ENCODE results near the gene CDH4. TPM values are rescaled to one million over a fixed set of nuclear protein-coding genes. Genes with fewer than 3 reads are reported as not detected.

The CDH4 gene
- total and polyA plus RNA-seq, 11 donors: 0.04 to 0.54 (median 0.08) TPM; not detected in 1

GRCh38 chr20:61573415-61574305, 321.6 kb downstream of the CDH4 start:
- TF ChIP-seq POLR2A (IDR thresholded peaks at IDR 0.05): no peak
- TF ChIP-seq, protein P1, sequence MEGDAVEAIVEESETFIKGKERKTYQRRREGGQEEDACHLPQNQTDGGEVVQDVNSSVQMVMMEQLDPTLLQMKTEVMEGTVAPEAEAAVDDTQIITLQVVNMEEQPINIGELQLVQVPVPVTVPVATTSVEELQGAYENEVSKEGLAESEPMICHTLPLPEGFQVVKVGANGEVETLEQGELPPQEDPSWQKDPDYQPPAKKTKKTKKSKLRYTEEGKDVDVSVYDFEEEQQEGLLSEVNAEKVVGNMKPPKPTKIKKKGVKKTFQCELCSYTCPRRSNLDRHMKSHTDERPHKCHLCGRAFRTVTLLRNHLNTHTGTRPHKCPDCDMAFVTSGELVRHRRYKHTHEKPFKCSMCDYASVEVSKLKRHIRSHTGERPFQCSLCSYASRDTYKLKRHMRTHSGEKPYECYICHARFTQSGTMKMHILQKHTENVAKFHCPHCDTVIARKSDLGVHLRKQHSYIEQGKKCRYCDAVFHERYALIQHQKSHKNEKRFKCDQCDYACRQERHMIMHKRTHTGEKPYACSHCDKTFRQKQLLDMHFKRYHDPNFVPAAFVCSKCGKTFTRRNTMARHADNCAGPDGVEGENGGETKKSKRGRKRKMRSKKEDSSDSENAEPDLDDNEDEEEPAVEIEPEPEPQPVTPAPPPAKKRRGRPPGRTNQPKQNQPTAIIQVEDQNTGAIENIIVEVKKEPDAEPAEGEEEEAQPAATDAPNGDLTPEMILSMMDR (IDR thresholded peaks at IDR 0.05): no peak
- intact Hi-C loops (cut with DNase I): no loop called here
- peaks cover 0 to 5% (median 0%) of the 10 kb centered on the region in 9 donors for H3K27me3 ChIP-seq
- H3K27ac ChIP-seq: no peak overlapping the region
- no peak for ATAC-seq
- peak in 1 of 5 donors; percentile 15 for DNase-seq
- H3K4me1 ChIP-seq: no peaks in the 10 kb centered on the region
- H3K36me3 ChIP-seq: no peaks in the 10 kb centered on the region
- 69 to 89% (median 79%) methylated on average over 9 to 16 of the region's 16 CpGs for WGBS, 4 donors
- no peak overlapping the region for H3K4me3 ChIP-seq
- no peaks in the 10 kb centered on the region for H3K9me3 ChIP-seq

DNA sequence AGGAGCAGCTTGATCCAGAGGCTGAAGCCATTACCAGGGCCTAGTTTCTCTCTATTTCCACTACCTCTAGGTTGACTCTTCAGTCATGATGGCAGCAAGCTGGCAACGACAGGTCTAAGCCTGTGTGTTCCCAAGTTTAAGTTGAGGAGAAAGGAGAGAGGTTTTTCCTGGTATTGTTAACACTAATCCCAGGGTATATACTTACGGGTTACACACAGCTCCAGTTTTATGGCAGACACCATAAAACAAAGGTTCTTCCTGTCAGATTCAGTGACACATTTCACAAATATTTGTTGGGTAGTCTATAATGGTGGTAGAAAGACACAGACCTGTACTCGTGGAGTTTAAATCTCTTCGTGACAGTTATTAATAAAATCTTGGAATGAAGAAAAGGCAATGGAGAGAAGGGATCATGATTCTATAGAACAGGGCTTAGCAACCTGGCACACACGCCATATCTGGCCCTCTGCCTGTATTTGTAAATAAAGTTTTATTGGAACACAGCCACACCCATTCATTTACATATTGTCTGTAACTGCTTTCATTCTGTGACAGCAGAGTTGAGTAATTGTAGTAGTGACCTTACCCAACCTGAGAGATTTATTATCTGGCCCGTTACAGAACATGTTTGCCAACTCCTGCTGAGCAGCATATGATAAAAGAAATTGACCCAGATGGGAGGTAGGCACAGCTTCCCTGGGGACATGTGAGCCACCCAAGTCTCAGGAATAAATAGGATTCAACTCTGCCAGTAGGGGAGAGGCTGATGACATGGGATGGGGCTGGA, 323.3 kb downstream of the CDH4 start:
- intact Hi-C loops (cut with DNase I): no loop called here
- Histone ChIP-seq H3K4me1 (no peaks in the 10 kb centered on the region), H3K36me3 (no peaks in the 10 kb centered on the region), H3K27me3 (peaks cover 0 to 7% (median 0%) of the 10 kb centered on the region in 9 donors), H3K4me3 (no peak overlapping the region), H3K9me3 (no peaks in the 10 kb centered on the region), H3K27ac (no peak overlapping the region)
- no peak for ATAC-seq
- no peak for DNase-seq
- WGBS, 4 donors: 53 to 63% (median 56%) methylated on average over 6 of the region's 6 CpGs
- no peak for TF ChIP-seq POLR2A (IDR thresholded peaks at IDR 0.05)
- TF ChIP-seq, protein P1 (IDR thresholded peaks at IDR 0.05): no peak

DNA sequence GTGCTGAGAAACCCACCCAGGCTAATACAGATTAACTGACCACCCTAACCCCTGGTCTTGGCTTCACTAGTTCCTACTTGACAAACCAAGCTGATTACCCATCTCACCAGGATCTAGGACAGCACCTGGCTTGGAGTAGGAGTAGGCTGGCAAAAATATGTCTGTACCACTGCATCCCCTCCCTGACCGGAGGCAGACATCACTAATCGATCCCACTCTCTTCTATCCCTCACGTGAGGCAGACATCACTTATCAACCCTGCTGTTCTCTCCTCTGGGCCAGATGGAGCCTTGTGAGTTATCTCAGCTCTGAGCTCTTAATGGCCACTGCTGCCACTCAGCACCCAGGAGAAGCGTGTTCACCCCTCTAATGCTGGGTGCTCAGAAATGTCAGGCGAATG, 324.3 kb downstream of the CDH4 start:
- intact Hi-C loops (cut with DNase I): no loop called here

More for the DNA sequence above, 324.3 kb downstream of the CDH4 start:
- no peaks in the 10 kb centered on the region for H3K9me3 ChIP-seq
- no peaks in the 10 kb centered on the region for H3K36me3 ChIP-seq
- 82 to 87% (median 84%) methylated on average over 5 of the region's 5 CpGs for WGBS, 4 donors
- ATAC-seq: no peak
- no peak for DNase-seq
- H3K4me3 ChIP-seq: no peak overlapping the region
- no peak overlapping the region for H3K27ac ChIP-seq
- TF ChIP-seq, protein P1 (IDR thresholded peaks at IDR 0.05): no peak
- TF ChIP-seq POLR2A (IDR thresholded peaks at IDR 0.05): no peak
- H3K27me3 ChIP-seq: peaks cover 0 to 14% (median 0%) of the 10 kb centered on the region in 9 donors
- H3K4me1 ChIP-seq: no peaks in the 10 kb centered on the region
